Hepatocyte (in vitro differentiated cells): ENCODE measurements around the gene SLC12A6. TPM values are rescaled to one million over a fixed set of nuclear protein-coding genes. Genes with fewer than 3 reads are reported as not detected.
"Not testable (repeated sequence)": the region's sequence is repeated elsewhere in the genome, so short reads cannot be mapped to it uniquely, and the experiment has no call there.

Experiments
- DNase-seq: peaks from one replicate; pipeline ENCODE4 v3.0.0-alpha.2; 2016; ENCODE audit warnings: low spot score
- H2AFZ ChIP-seq: fragments of 200-600 bp; sonication (generic); 2 replicates; pipeline ENCODE4 v1.6.0; 2016; ENCODE audit warnings: antibody characterized with exemption, mild to moderate bottlenecking
- H3K27ac ChIP-seq: fragments of 200-600 bp; sonication (generic); 2 replicates; pipeline ENCODE4 v1.5.1; 2016; ENCODE audit warnings: mild to moderate bottlenecking
- H3K27me3 ChIP-seq: fragments of 200-600 bp; sonication (generic); 2 replicates; pipeline ENCODE4 v1.6.1; 2016
- H3K36me3 ChIP-seq: fragments of 200-600 bp; sonication (generic); replicated peaks from 2 replicates; pipeline ENCODE4 v1.5.1; 2016; ENCODE audit warnings: low read depth; ENCODE audit not compliant: insufficient read depth
- H3K4me1 ChIP-seq: fragments of 200-600 bp; sonication (generic); 2 replicates; pipeline ENCODE4 v1.5.1; 2016; ENCODE audit warnings: mild to moderate bottlenecking, moderate library complexity; ENCODE audit not compliant: insufficient read depth
- H3K4me2 ChIP-seq: fragments of 200-600 bp; sonication (generic); 2 replicates; pipeline ENCODE4 v1.6.0; 2016
- H3K4me3 ChIP-seq: fragments of 200-600 bp; sonication (generic); 2 replicates; pipeline ENCODE4 v1.5.1; 2016; ENCODE audit warnings: mild to moderate bottlenecking
- H3K79me2 ChIP-seq: fragments of 200-600 bp; sonication (generic); 2 replicates; pipeline ENCODE4 v1.6.0; 2017; ENCODE audit warnings: mild to moderate bottlenecking
- H3K9me2 ChIP-seq: fragments of 200-600 bp; sonication (generic); replicated peaks from 2 replicates; pipeline ENCODE4 v1.6.0; 2017; ENCODE audit warnings: mild to moderate bottlenecking; ENCODE audit not compliant: insufficient read depth
- H3K9me3 ChIP-seq: fragments of 200-600 bp; sonication (generic); 2 replicates; pipeline ENCODE4 v1.5.1; 2016; ENCODE audit warnings: low read depth, mild to moderate bottlenecking
- H4K20me1 ChIP-seq: fragments of 200-600 bp; sonication (generic); 2 replicates; pipeline ENCODE4 v1.6.0; 2016; ENCODE audit warnings: mild to moderate bottlenecking; ENCODE audit not compliant: insufficient read depth, poor library complexity, severe bottlenecking
- EZH2 ChIP-seq: fragments of 200-600 bp; sonication (generic); IDR thresholded peaks from 2 replicates; pipeline ENCODE4 v1.6.1; 2016; ENCODE audit warnings: antibody characterized with exemption, mild to moderate bottlenecking, borderline replicate concordance
- EZH2phosphoT487 ChIP-seq: fragments of 200-600 bp; sonication (generic); IDR thresholded peaks from one replicate; pipeline ENCODE4 v1.6.1; 2018; ENCODE audit warnings: antibody characterized with exemption, mild to moderate bottlenecking, low read depth, moderate library complexity; ENCODE audit not compliant: unreplicated experiment, severe bottlenecking
- WGBS: methylation state at CpG from one replicate; pipeline ENCODE4 v1.1.6; 2016; ENCODE audit warnings: low lambda C conversion rate; ENCODE audit errors: missing lambda C conversion rate; 5-methylcytosine and 5-hydroxymethylcytosine counted together
- polyA plus RNA-seq: library from polyadenylated mRNA; unstranded; fragments of >200 nt; fragmentation: Nextera tagmentation; extraction: Ambion mirVana; gene quantifications from 2 replicates; pipeline ENCODE4 v1.2.1, GENCODE V29; 2016
- total RNA-seq: library from RNA; depleted of rRNA; stranded (reverse); fragments of >200 nt; gene quantifications from 2 replicates; pipeline ENCODE4 v1.2.3, GENCODE V29; 2014
- TF ChIP-seq, protein P1 (sequence below): fragments of 200-600 bp; sonication (generic); IDR thresholded peaks from 2 replicates; pipeline ENCODE4 v1.5.1; 2016; ENCODE audit warnings: antibody characterized with exemption, mild to moderate bottlenecking; ENCODE audit not compliant: poor library complexity

Gene SLC12A6
- total and polyA plus RNA-seq, 2 experiments from 2014 or later = 7.4 to 13.1 TPM

DNA sequence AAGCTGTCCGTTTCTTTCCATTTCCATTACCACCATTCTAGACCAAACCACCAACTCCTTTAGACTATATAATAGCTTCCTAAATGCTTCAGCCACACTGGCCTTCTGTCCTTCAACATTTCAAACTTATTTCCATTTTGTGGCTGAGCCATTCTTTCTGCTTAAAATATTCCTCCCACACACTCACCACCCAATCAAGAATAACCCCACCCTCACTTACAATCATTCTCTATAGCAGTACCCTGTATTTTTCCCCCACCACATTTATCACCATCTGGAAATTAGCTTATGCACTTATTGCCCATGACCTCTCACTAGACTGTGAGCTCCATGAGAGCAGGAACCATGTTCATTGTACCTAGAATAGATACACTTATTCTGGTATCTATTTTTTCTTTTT, 134.3 kb downstream of the SLC12A6 start:
- Histone ChIP-seq H3K79me2 (peaks cover 100% of the 10 kb centered on the region), H3K27me3 (no peaks in the 10 kb centered on the region), H3K9me3 (no peaks in the 10 kb centered on the region), H3K4me3 (no peak overlapping the region), H3K4me2 (no peak overlapping the region), H3K9me2 (no peaks in the 10 kb centered on the region), H2AFZ (no peak overlapping the region), H3K4me1 (peaks cover 6% of the 10 kb centered on the region), H3K36me3 (no peaks in the 10 kb centered on the region), H3K27ac (no peak overlapping the region), H4K20me1 (peaks cover 8% of the 10 kb centered on the region)
- TF ChIP-seq EZH2 = no peak
- TF ChIP-seq EZH2phosphoT487 = no peak
- TF ChIP-seq, protein P1, sequence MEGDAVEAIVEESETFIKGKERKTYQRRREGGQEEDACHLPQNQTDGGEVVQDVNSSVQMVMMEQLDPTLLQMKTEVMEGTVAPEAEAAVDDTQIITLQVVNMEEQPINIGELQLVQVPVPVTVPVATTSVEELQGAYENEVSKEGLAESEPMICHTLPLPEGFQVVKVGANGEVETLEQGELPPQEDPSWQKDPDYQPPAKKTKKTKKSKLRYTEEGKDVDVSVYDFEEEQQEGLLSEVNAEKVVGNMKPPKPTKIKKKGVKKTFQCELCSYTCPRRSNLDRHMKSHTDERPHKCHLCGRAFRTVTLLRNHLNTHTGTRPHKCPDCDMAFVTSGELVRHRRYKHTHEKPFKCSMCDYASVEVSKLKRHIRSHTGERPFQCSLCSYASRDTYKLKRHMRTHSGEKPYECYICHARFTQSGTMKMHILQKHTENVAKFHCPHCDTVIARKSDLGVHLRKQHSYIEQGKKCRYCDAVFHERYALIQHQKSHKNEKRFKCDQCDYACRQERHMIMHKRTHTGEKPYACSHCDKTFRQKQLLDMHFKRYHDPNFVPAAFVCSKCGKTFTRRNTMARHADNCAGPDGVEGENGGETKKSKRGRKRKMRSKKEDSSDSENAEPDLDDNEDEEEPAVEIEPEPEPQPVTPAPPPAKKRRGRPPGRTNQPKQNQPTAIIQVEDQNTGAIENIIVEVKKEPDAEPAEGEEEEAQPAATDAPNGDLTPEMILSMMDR = no peak
- 86% methylated on average over 1 of the region's 1 CpG for WGBS
- no peak for DNase-seq

DNA sequence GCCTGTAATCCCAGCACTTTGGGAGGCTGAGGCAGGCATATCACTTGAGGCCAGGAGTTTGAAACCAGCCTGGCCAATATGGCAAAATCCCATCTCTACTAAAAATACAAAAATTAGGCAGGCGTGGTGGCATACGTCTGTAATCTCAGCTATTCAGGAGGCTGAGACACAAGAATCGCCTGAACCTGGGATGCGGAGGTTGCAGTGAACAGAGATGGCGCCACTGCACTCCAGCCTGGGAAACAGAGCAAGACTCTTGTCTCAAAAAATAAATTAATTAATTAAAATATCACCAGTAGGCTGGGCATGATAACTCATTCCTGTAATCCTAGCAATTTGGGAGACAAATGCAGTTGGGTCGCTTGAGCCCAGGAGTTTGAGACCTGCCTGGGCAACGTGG, 144.3 kb downstream of the SLC12A6 start:
- WGBS = 81% methylated on average over 7 of the region's 7 CpGs

DNA sequence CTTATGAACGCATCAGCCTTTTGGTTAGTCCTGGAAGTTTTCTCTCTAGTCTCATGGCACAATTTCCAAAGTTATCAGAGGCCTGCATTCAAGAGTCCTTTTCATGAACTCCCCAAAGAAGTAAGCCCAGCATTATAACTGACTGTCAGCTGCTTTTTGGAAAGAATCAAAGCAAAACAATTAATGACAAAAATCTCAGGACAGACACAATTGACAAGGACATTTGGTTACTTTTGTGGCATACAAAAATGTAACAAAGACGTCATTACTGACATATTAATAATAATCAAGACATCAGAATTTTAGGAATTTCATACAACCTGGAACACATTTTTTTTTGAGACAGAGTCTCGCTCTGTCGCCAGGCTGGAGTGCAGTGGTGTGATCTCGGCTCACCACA, 148.9 kb downstream of the SLC12A6 start:
- Histone ChIP-seq H2AFZ (no peak overlapping the region), H3K9me3 (no peaks in the 10 kb centered on the region), H3K4me3 (no peak overlapping the region), H4K20me1 (peaks cover 7% of the 10 kb centered on the region), H3K79me2 (peaks cover 93% of the 10 kb centered on the region), H3K9me2 (no peaks in the 10 kb centered on the region), H3K4me1 (no peaks in the 10 kb centered on the region), H3K36me3 (no peaks in the 10 kb centered on the region), H3K27ac (no peak overlapping the region), H3K4me2 (no peak overlapping the region), H3K27me3 (no peaks in the 10 kb centered on the region)
- 92% methylated on average over 5 of the region's 5 CpGs for WGBS
- DNase-seq = no peak
- no peak for TF ChIP-seq EZH2

More for the DNA sequence above, 144.3 kb downstream of the SLC12A6 start:
- H3K27me3 ChIP-seq, DNase-seq, H3K27ac ChIP-seq, H3K36me3 ChIP-seq, H3K4me1 ChIP-seq, H3K4me3 ChIP-seq, H3K9me3 ChIP-seq, H3K9me2 ChIP-seq, H3K4me2 ChIP-seq, H2AFZ ChIP-seq: not testable (repeated sequence)
- peaks cover 94% of the 10 kb centered on the region for H3K79me2 ChIP-seq
- peaks cover 15% of the 10 kb centered on the region for H4K20me1 ChIP-seq

DNA sequence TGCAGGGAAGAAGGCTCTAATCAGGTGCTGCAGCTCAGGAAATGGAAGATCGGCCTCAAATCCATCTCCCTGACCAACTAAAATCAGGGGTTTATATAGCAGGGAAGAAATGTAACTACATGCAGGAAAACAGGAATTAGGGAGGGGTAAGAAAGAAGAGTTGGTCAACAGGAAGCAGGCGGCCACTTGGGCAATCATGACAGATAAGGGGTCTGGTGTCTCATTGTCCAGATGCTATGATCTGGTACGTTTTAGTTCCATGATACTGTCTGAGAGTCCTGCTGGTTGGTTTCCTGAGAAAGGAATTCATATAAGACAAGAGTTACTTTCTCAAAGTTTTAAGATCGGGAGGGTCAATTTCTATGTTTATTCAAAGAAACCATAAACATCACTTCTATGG, 151.9 kb downstream of the SLC12A6 start:
- no peak for DNase-seq
- Histone ChIP-seq H3K79me2 (peaks cover 92% of the 10 kb centered on the region), H4K20me1 (peaks cover 15% of the 10 kb centered on the region), H3K27me3 (no peaks in the 10 kb centered on the region), H3K9me3 (no peaks in the 10 kb centered on the region), H3K9me2 (no peaks in the 10 kb centered on the region), H3K4me3 (no peak overlapping the region), H3K27ac (no peak overlapping the region), H2AFZ (no peak overlapping the region), H3K36me3 (no peaks in the 10 kb centered on the region), H3K4me1 (no peaks in the 10 kb centered on the region), H3K4me2 (no peak overlapping the region)
- WGBS = 93% methylated on average over 4 of the region's 4 CpGs
- TF ChIP-seq, protein P1 = no peak
- TF ChIP-seq EZH2 = no peak
- TF ChIP-seq EZH2phosphoT487 = no peak
